ENCODE data around the gene THAP7. TPM values are rescaled to one million over a fixed set of nuclear protein-coding genes. Genes with fewer than 3 reads are reported as not detected.

Gene THAP7
- total and polyA plus RNA-seq, 9 of the 15 experiments (the other 6 are each of a cell fraction or from before 2014, with no cell fraction given), result 7.9 to 263 (median 84.1) TPM

GRCh38 chr22:21000207-21000986, 1.5 kb downstream of the THAP7 start (continued):
- TF ChIP-seq MGA (IDR thresholded peaks at IDR 0.05) (no peak), RB1 (IDR thresholded peaks at IDR 0.05; ENCODE audit: low read depth) (no peak), FOXO4 (CRISPR knock-in tag; IDR thresholded peaks at IDR 0.05) (no peak; the same call in 1 of the 2 replicates), CBX2 (IDR thresholded peaks at IDR 0.05; ENCODE audit: insufficient read depth, low read length, poor library complexity, severe bottlenecking) (no peak), CHD4 (IDR thresholded peaks at IDR 0.05; ENCODE audit: insufficient read depth, insufficient replicate concordance, low read depth, low read length, poor library complexity, severe bottlenecking) (no peak), TSC22D4 (tag; IDR thresholded peaks at IDR 0.05) (no peak), KDM4B (IDR thresholded peaks at IDR 0.05; ENCODE audit: borderline replicate concordance in 2 of 2, low read depth in 1 of 2) (no peak), ZNF444 (CRISPR knock-in tag; IDR thresholded peaks at IDR 0.05) (no peak), E2F8 (IDR thresholded peaks at IDR 0.05; ENCODE audit: low read depth, partially characterized antibody) (no peak), TBL1XR1 (IDR thresholded peaks at IDR 0.05; ENCODE audit: low read length in 2 of 2) (peak; percentile 22 to 67; a peak in 1 of 4 replicates)
